Prostate gland (tissue), 2 donors: ENCODE data around the gene XCL1.

Source experiments
- POLR2AphosphoS5 ChIP-seq: sonication (generic); formaldehyde crosslinking; IDR thresholded peaks from one replicate; pipeline ENCODE4 v1.6.1; 2017; ENCODE audit warnings: antibody characterized with exemption
- TF ChIP-seq, protein P1 (sequence below), 4 experiments: fragments of 200-600 bp in 2 of 4; fragments of 450-650 bp in 2 of 4; sonication (generic) in 2 of 4; IDR thresholded peaks; 1 replicate in 3 of 4; 2 replicates in 1 of 4; pipeline ENCODE4 v1.5.1; 2016 to 2019; ENCODE audit warnings: antibody characterized with exemption in 4 of 4, mild to moderate bottlenecking in 2 of 4, moderate library complexity in 2 of 4

DNA sequence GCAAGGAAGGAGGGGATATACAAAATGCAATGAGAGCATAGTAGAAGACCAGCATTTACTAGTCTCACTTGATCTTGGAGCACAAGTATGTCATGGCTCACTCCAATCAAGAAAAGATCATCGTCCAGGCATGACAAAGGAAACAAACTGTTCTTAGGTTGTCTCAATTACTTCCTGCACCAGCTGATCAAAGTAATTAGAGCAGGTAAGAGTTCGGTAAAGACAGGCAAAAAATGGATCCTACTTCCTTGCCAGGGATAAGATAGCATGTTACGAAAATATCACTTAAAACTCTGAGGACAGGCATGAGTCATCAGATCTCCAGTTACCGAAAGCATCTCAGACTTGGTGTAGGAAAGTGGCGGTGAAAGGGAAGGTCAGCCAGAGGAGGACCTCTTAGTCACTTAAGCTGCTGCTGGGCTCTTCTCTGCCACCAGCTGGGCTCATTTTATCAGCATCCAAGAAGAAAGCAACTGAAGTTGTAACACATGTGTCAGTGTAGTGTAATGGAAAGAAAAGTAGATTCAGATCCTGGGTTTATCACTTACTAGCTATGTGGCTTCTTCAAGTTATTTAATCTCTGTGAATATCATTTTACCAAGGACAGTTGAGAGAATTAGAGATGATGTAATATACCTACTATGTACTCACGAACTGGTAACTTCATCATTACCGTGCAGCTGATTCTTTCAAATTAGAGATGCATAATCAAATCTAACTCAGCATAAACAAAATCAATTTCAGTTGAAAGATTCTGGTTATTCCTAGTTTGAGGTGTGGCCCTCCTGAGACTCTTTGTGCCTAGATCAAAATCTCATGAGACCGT lies 46.8 kb downstream of the XCL1 start:
- TF ChIP-seq, protein P1, sequence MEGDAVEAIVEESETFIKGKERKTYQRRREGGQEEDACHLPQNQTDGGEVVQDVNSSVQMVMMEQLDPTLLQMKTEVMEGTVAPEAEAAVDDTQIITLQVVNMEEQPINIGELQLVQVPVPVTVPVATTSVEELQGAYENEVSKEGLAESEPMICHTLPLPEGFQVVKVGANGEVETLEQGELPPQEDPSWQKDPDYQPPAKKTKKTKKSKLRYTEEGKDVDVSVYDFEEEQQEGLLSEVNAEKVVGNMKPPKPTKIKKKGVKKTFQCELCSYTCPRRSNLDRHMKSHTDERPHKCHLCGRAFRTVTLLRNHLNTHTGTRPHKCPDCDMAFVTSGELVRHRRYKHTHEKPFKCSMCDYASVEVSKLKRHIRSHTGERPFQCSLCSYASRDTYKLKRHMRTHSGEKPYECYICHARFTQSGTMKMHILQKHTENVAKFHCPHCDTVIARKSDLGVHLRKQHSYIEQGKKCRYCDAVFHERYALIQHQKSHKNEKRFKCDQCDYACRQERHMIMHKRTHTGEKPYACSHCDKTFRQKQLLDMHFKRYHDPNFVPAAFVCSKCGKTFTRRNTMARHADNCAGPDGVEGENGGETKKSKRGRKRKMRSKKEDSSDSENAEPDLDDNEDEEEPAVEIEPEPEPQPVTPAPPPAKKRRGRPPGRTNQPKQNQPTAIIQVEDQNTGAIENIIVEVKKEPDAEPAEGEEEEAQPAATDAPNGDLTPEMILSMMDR (IDR thresholded peaks at IDR 0.05) = no peak
- no peak for TF ChIP-seq POLR2AphosphoS5
